Measurements from ENCODE around the gene CLCN2.

CLCN2 gene

DNA sequence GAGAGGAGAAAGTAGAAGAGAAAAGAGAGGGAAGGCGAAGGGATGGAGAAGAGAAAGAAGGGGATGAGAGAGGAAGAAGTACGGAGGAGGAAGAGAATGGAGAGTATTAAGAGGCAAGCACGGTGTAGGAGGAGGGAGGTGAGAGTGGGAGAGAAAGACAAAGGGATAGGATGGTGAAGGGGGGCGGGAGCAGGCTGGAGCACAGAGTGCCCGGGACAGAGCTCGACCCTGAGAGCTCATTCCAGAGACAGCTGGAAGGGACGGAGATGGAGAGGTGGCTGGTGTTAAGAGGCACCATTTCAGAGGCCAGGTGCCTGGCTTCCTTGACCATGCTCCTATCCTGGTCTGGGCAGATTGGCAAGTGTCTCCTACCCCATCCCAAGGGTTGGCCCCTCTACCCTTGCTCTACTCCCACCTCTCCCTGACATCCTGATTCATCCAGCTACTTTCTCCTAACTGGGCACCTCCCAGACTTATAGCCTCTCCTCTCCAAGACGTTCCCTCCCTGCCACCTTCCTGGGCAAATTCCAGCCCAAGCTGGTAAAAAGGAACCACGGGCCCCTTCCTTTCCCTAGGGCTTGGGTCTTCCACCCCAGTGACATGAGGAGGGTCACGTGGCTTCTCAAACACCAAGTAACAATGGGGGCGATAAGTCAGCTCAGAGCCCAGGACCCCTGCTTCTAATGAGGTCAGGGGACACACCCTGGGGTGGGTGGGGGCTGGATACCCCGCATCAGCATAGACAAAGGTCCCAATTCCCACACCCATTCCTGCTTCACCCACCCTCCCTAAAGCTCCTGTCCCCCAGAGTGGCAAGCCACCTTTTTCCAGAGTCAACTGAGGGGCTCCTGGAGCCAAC is 1.1 kb downstream of the CLCN2 start:
- no peak for DNase-seq (ENCODE audit: low read depth)

DNA sequence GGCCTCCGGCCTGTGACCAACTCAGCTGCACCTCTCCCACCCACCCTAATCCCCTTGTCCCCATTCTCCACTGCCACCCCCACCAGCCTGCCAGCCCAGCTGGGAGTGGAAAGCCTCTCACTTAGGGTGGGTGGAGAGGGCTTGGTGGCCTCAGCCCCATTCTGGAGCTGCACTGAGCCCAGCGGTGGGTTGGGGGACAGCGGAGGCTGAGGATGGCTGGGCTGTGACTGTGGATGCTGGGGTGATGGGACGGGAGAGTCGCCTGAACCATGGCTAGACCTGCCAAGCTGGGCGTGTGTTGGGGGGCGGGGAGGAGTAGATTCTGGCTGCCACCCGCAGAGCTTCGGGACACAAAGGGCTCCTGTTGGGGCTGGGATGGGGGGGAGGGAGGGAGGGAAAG is 1.8 kb downstream of the CLCN2 start:
- no peak for DNase-seq (ENCODE audit: low read depth)

DNA sequence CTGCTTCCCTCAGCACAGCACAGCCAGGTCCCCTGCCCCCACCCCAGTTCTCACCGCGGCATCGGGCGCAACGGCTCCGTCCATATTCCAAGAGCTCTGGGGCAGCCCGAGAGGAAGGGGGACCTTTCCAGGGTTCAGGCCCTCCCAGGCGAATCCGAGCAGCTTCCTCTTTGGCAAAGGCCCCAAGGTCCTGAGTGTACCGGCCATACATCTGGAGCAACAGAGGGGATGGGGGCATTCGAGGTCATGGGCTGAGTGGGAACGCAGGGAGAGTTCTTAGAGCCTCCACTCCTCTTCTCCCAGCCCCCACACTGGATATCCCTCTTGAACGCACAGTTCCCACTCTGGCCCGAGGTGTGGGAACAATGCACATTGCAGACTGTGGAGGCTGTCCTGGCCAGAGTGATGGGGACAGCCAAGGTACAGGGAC is 2.5 kb downstream of the CLCN2 start:
- DNase-seq (ENCODE audit: low read depth), result no peak

- no peak for DNase-seq (ENCODE audit: low read depth)
Measured at GRCh38 chr3:184358124-184358767, 3.2 kb downstream of the CLCN2 start.

GRCh38 chr3:184357248-184358123 is 3.9 kb downstream of the CLCN2 start:
- DNase-seq (ENCODE audit: low read depth), result no peak

GRCh38 chr3:184355261-184356040 is 6.0 kb downstream of the CLCN2 start:
- DNase-seq (ENCODE audit: low read depth), result no peak

GRCh38 chr3:184354754-184355153 is 6.7 kb downstream of the CLCN2 start:
- no peak for DNase-seq (ENCODE audit: low read depth)

DNA sequence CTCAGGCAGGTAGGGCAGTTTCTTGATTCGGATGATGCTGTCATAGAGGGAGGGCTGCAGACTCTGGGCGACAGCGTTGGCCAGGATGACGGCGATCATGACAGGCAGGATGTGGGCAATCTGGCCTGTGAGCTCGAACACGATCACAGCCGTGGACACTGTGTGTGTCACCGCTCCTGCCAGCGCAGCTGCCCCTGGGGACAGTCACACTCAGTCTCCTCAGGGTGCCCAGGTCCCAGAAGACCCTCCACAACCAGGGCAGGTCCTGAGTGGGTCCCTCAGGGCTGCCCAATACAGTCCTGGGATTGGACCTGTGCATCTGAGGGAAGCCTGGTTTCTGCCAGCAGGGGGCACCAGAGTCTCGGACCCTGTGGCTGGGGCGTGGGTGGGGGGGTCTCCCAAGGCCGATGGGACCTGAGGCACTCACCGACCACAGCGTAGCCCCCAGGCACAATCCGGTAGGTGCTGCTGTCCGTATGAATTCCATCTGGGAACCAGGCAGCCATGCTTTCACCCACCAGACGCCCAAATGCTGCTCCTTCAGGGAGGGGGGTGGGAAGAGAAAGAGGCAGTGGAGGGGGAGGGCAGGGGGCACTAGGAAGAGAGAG is 7.2 kb downstream of the CLCN2 start:
- no peak for DNase-seq (ENCODE audit: low read depth)

- no peak for DNase-seq (ENCODE audit: low read depth)
Measured at GRCh38 chr3:184353546-184353941, 7.9 kb downstream of the CLCN2 start.

GRCh38 chr3:184352897-184353545 is 8.4 kb downstream of the CLCN2 start:
- DNase-seq (ENCODE audit: low read depth), result no peak

DNA sequence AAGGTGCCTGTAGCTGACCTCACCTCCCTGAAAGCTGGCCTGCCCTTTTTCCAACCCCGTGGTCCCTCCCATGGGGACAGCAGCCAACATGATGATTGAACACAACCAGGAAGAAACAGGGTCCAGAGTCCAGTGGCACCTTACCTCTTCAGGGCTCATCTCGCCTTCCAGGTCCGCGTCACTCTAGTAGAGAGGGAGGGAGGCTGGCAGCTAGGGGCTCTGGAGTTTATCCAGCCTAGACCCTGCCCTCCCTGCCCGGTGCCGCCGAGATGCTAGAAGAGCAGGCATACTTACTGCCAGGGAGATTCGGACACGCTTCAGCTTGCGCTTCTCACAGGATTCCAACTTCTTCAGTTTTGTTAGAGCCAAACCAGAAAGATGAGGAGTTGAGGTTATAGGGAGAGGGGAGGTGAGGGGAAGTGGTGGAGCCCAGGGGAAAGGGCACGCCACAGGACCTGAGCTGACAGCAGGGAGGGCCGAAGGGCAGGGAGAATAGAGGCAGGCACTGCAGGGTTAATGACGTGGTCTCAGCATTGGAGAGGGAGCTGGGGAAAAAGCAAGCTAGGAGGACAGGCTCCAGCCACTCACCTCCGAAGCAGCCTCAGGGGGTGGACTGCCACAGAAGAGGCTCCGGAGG is 9.1 kb downstream of the CLCN2 start:
- DNase-seq (ENCODE audit: low read depth), result no peak

GRCh38 chr3:184351511-184352148 is 9.8 kb downstream of the CLCN2 start:
- no peak for DNase-seq (ENCODE audit: low read depth)

- DNase-seq (ENCODE audit: low read depth), result no peak
Measured at GRCh38 chr3:184350618-184351017, 10.8 kb downstream of the CLCN2 start.

GRCh38 chr3:184349563-184350470 is 11.6 kb downstream of the CLCN2 start:
- DNase-seq (ENCODE audit: low read depth), result no peak

DNA sequence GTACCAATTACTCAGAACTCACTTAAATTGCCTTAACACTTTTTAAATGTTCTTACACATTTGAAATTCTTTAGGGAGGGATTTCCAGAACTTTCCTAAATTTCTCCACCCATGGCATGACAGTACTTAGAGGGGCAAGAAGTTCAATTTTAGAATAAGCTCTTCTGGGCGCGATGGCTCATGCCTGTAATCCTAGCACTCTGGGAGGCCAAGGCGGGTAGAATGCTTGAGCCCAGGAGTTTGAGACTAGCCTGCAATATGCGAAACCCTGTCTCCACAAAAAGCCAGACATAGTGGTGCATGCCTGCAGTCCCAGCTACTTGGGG is 13.4 kb downstream of the CLCN2 start:
- DNase-seq (ENCODE audit: low read depth), result no peak

DNA sequence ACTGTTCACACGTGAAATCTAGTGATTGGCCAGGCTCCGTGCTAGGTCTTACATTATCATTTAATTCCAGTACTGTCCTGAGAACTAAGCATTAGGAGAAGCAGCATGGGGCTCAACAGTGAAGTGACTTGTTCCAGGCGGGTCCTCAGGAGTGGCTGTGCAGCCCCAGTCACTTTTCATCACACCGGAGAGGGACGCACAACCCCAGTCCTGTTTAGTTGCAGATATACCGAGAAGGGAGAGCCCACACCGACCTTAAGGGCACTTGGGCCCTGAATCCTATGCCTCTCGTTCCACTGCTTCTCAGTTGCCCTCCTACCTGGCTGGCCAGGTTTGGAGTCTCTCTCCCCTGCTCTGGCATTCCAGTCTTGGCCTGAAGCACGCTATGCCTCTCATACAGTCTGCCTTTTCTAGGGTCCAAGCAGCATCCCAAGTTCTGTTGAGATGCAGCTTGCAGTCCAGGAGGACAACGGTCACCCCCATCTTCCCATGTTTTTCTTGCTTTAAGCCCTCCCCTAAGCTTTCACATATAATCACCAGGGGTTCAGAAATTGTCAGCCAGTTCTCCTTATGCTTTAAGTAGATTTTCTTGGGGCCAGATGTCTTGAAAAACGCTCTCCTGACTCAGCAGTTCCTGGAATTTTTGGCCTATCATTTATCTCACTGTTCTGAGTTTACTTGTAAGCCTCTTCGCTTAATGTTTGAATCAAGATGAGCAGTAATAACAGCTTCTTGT is 13.9 kb downstream of the CLCN2 start:
- DNase-seq (ENCODE audit: low read depth), result no peak

DNA sequence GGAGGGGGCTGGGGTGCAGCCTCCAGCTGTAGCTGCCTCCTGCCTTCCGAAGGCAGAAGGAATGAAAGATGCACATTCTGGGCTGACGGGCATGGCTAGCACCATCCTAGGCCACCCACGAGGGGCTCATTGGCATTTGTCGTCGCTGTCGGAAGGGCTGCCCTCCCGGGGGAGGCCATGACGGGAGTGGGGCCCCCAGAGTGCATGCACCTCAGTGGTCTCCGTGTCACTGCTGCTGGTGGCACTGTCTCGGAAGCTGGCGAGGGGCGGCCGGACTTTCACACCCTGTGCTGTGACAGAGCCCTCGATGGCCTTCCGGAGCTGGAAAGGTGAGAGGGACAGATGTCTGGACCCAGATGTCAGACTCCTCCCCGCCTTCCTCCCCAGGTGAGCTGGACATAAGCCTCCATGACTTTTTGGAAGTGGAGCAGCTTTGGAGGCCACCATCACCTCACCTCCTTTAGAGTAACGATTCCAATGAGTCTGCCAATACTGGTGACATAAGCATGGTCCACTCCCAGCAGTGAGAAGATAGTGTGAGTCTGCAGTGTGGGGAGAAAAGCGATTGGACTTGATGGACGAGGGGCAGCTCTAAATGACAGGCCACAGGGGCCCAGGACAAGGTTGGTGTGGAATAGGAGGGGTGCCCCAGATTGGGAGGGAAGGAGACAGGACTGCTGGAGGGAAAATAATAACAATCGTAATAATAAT is 14.8 kb downstream of the CLCN2 start:
- no peak for DNase-seq (ENCODE audit: low read depth)
